HG03097 (cell line): ENCODE results near the gene FASN.

Source experiments
- ATAC-seq: cut with Tn5 transposase; IDR thresholded peaks from one replicate; pipeline ENCODE4 v1.9.1; 2021; ENCODE audit not compliant: unreplicated experiment, low FRiP score

FASN gene

GRCh38 chr17:82030470-82031302 lies 67.3 kb downstream of the FASN start:
- peak; percentile 38 for ATAC-seq

DNA sequence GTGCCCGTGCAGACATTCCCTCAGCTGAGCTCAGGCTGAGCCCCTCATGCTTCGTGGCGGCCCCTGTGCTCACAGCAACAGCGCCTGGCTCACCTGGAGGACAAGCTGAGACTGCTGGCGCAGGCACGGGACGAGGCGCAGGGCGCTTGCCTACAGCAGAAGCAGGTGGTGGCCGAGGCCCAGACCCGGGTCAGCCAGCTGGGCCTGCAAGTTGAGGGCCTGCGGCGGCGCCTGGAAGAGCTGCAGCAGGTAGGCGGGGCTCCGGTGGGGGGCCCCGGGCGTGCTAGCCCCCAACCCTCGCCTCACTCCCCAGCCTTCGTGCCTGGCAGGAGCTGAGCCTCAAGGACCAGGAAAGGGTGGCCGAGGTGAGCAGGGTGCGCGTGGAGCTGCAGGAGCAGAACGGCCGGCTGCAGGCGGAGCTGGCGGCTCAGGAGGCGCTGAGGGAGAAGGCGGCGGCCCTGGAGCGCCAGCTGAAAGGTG lies 68.0 kb downstream of the FASN start:
- ATAC-seq: no peak

GRCh38 chr17:82029391-82029790 lies 68.6 kb downstream of the FASN start:
- no peak for ATAC-seq

- ATAC-seq: no peak
Observed at GRCh38 chr17:82028966-82029365, 69.1 kb downstream of the FASN start.
